Neuronal stem cell (in vitro differentiated cells): Measurements from ENCODE around the gene SURF2.

Source experiments
- DNase-seq: peaks from one replicate; pipeline ENCODE4 v3.0.0-alpha.2; 2013; ENCODE audit warnings: low spot score
- H2AFZ ChIP-seq: one replicate; pipeline ENCODE4 v1.6.1; 2013; ENCODE audit warnings: mild to moderate bottlenecking, low read length, inconsistent platforms
- H2AK5ac ChIP-seq: 2 replicates; pipeline ENCODE4 v1.6.1; 2013; ENCODE audit warnings: low read depth, mild to moderate bottlenecking, inconsistent platforms, low read length, moderate library complexity, mixed read lengths
- H2BK120ac ChIP-seq: 2 replicates; pipeline ENCODE4 v1.6.1; 2013; ENCODE audit warnings: low read depth, mild to moderate bottlenecking, inconsistent platforms, low read length, moderate library complexity, mixed read lengths
- H2BK12ac ChIP-seq: one replicate; pipeline ENCODE4 v1.6.1; 2013; ENCODE audit warnings: low read length, inconsistent platforms
- H2BK15ac ChIP-seq: 2 replicates; pipeline ENCODE4 v1.6.1; 2013; ENCODE audit warnings: mild to moderate bottlenecking, low read length, inconsistent platforms, mixed read lengths
- H2BK5ac ChIP-seq: one replicate; pipeline ENCODE4 v1.6.1; 2013; ENCODE audit warnings: inconsistent platforms, mild to moderate bottlenecking, low read length, moderate library complexity
- H3K14ac ChIP-seq: one replicate; pipeline ENCODE4 v1.6.1; 2013; ENCODE audit warnings: low read length, inconsistent platforms
- H3K18ac ChIP-seq: 2 replicates; pipeline ENCODE4 v1.6.1; 2013; ENCODE audit warnings: low read length, inconsistent platforms
- H3K23ac ChIP-seq: 2 replicates; pipeline ENCODE4 v1.6.1; 2013; ENCODE audit warnings: low read depth, mild to moderate bottlenecking, mixed read lengths, low read length, inconsistent platforms; ENCODE audit not compliant: poor library complexity
- H3K27ac ChIP-seq: replicated peaks from 3 replicates; pipeline ENCODE4 v1.5.1; 2013; ENCODE audit warnings: low read length, inconsistent platforms
- H3K27me3 ChIP-seq, 3 experiments: 2 replicates each; pipeline ENCODE4 v1.6.1; 2013; ENCODE audit warnings: low read length in 3 of 3, mild to moderate bottlenecking in 2 of 3, inconsistent platforms in 1 of 3, low read depth in 1 of 3, mixed read lengths in 1 of 3, moderate library complexity in 1 of 3; ENCODE audit not compliant: control insufficient read depth in 3 of 3, insufficient read depth in 3 of 3
- H3K36me3 ChIP-seq, 2 donors: replicated peaks in 1 of 2; 2 replicates each; pipeline ENCODE4 v1.6.1; 2013; ENCODE audit warnings: low read length in 2 of 2; ENCODE audit not compliant: control insufficient read depth in 2 of 2, insufficient read depth in 2 of 2
- H3K4ac ChIP-seq: 2 replicates; pipeline ENCODE4 v1.6.1; 2013; ENCODE audit warnings: inconsistent platforms, mild to moderate bottlenecking, low read length, moderate library complexity
- H3K4me1 ChIP-seq, 2 donors: 1 replicate in 1 of 2; 2 replicates in 1 of 2; pipeline ENCODE4 v1.6.1; 2013; ENCODE audit warnings: low read length in 2 of 2, low read depth in 1 of 2; ENCODE audit not compliant: control insufficient read depth in 2 of 2, insufficient read depth in 1 of 2
- H3K4me2 ChIP-seq: one replicate; pipeline ENCODE4 v1.6.1; 2013; ENCODE audit warnings: mild to moderate bottlenecking, low read length, inconsistent platforms; ENCODE audit not compliant: insufficient read depth, poor library complexity, severe bottlenecking
- H3K4me3 ChIP-seq, 2 donors: 2 replicates each; pipeline ENCODE4 v1.5.1; 2013; ENCODE audit warnings: low read length in 2 of 2, mild to moderate bottlenecking in 2 of 2, inconsistent platforms in 1 of 2, moderate library complexity in 1 of 2
- H3K79me1 ChIP-seq: one replicate; pipeline ENCODE4 v1.6.1; 2013; ENCODE audit warnings: low read depth, mild to moderate bottlenecking, inconsistent platforms, low read length, moderate library complexity
- H3K9ac ChIP-seq: one replicate; pipeline ENCODE4 v1.6.1; 2013; ENCODE audit warnings: mild to moderate bottlenecking, low read depth, low read length, inconsistent platforms; ENCODE audit not compliant: poor library complexity
- H3K9me3 ChIP-seq, 2 donors: replicated peaks in 1 of 2; 2 replicates each; pipeline versions ENCODE3 to v1.6.1; 2013; ENCODE audit warnings: low read length in 2 of 2, mild to moderate bottlenecking in 2 of 2, inconsistent platforms in 1 of 2, low read depth in 1 of 2, mixed read lengths in 1 of 2, moderate library complexity in 1 of 2; ENCODE audit not compliant: control insufficient read depth in 2 of 2, insufficient read depth in 1 of 2
- H4K8ac ChIP-seq: one replicate; pipeline ENCODE4 v1.6.1; 2013; ENCODE audit warnings: low read depth, mild to moderate bottlenecking, inconsistent platforms, low read length, moderate library complexity
- H4K91ac ChIP-seq: one replicate; pipeline ENCODE4 v1.6.1; 2013; ENCODE audit warnings: low read length, low read depth, mild to moderate bottlenecking, inconsistent platforms; ENCODE audit not compliant: poor library complexity
- WGBS, 2 donors: extraction: QIAGEN DNeasy Blood & Tissue Kit; methylation state at CpG; one replicate each; pipeline ENCODE4 v1.1.7; 2013; ENCODE audit warnings: missing lambda C conversion rate in 2 of 2, mixed read lengths in 1 of 2; ENCODE audit not compliant: insufficient read length in 2 of 2, insufficient replicate concordance in 1 of 2; ENCODE audit errors: extremely low coverage in 2 of 2; 5-methylcytosine and 5-hydroxymethylcytosine counted together

Gene SURF2

GRCh38 chr9:133344979-133345378 is 11.4 kb upstream of the SURF2 start:
- H3K36me3 ChIP-seq = peaks cover 70 to 81% of the 10 kb centered on the region in 2 donors
- H2AFZ ChIP-seq = no peak overlapping the region
- no peak overlapping the region for H2AK5ac ChIP-seq
- H3K9me3 ChIP-seq = no peaks in the 10 kb centered on the region
- H3K14ac ChIP-seq = no peak overlapping the region
- no peak overlapping the region for H3K4ac ChIP-seq
- H3K27ac ChIP-seq = no peak overlapping the region
- no peak overlapping the region for H4K8ac ChIP-seq
- no peak overlapping the region for H4K91ac ChIP-seq
- no peak overlapping the region for H3K23ac ChIP-seq
- H3K27me3 ChIP-seq = no peaks in the 10 kb centered on the region
- no peak overlapping the region for H2BK15ac ChIP-seq
- WGBS, 2 donors = no CpG with 5 or more reads among the region's 12 CpGs
- no peak overlapping the region for H3K4me3 ChIP-seq
- peaks cover 7 to 15% of the 10 kb centered on the region in 2 donors for H3K4me1 ChIP-seq
- H3K9ac ChIP-seq = no peak overlapping the region
- H2BK5ac ChIP-seq = no peak overlapping the region
- DNase-seq = no peak
- H3K18ac ChIP-seq = no peak overlapping the region
- no peak overlapping the region for H2BK12ac ChIP-seq
- no peak overlapping the region for H2BK120ac ChIP-seq
- H3K79me1 ChIP-seq = peaks cover 25% of the 10 kb centered on the region
- H3K4me2 ChIP-seq = no peak overlapping the region

GRCh38 chr9:133345596-133345995 is 10.8 kb upstream of the SURF2 start:
- Histone ChIP-seq H3K4me3 (peak overlapping the region in 1 of 2 donors; percentile 59), H4K8ac (no peak overlapping the region), H3K27me3 (no peaks in the 10 kb centered on the region), H3K4me2 (no peak overlapping the region), H3K4me1 (peaks cover 7 to 15% of the 10 kb centered on the region in 2 donors), H3K36me3 (peaks cover 70 to 81% of the 10 kb centered on the region in 2 donors), H3K4ac (no peak overlapping the region), H2BK12ac (no peak overlapping the region), H2BK120ac (no peak overlapping the region), H3K14ac (no peak overlapping the region), H3K9me3 (no peaks in the 10 kb centered on the region), H2AFZ (no peak overlapping the region), H3K9ac (no peak overlapping the region), H3K27ac (no peak overlapping the region), H2BK15ac (no peak overlapping the region), H4K91ac (no peak overlapping the region), H3K79me1 (peaks cover 25% of the 10 kb centered on the region), H2BK5ac (no peak overlapping the region), H3K23ac (no peak overlapping the region), H3K18ac (no peak overlapping the region), H2AK5ac (no peak overlapping the region)
- DNase-seq = no peak
- no CpG with 5 or more reads among the region's 6 CpGs for WGBS, 2 donors

- H3K36me3 ChIP-seq = peaks cover 71 to 81% of the 10 kb centered on the region in 2 donors
- H2BK15ac ChIP-seq = no peak overlapping the region
- H3K9ac ChIP-seq = peak overlapping the region; percentile 92
- H2BK5ac ChIP-seq = peak overlapping the region; percentile 2
- peaks cover 25% of the 10 kb centered on the region for H3K79me1 ChIP-seq
- no peaks in the 10 kb centered on the region for H3K9me3 ChIP-seq
- no peak overlapping the region for H2AFZ ChIP-seq
- no CpG with 5 or more reads among the region's 15 CpGs for WGBS, 2 donors
- H3K27me3 ChIP-seq = no peaks in the 10 kb centered on the region
- peaks cover 7 to 15% of the 10 kb centered on the region in 2 donors for H3K4me1 ChIP-seq
- H3K4me2 ChIP-seq = peak overlapping the region; percentile 86
- peak overlapping the region; percentile 89 to 100 for H3K4me3 ChIP-seq
- no peak overlapping the region for H3K4ac ChIP-seq
- peak overlapping the region; percentile 18 for H3K18ac ChIP-seq
- H2AK5ac ChIP-seq = no peak overlapping the region
- DNase-seq = no peak
- no peak overlapping the region for H3K14ac ChIP-seq
- no peak overlapping the region for H4K8ac ChIP-seq
- H3K27ac ChIP-seq = no peak overlapping the region
- no peak overlapping the region for H2BK120ac ChIP-seq
- H2BK12ac ChIP-seq = no peak overlapping the region
- peak overlapping the region; percentile 8 for H3K23ac ChIP-seq
- no peak overlapping the region for H4K91ac ChIP-seq
Observed at GRCh38 chr9:133346021-133346785, 10.1 kb upstream of the SURF2 start.

- Histone ChIP-seq H3K9ac (peak overlapping the region; percentile 91), H3K14ac (peak overlapping the region; percentile 94), H2BK12ac (no peak overlapping the region), H3K4ac (no peak overlapping the region), H3K79me1 (peaks cover 25% of the 10 kb centered on the region), H3K18ac (peak overlapping the region; percentile 94), H2AFZ (peak overlapping the region; percentile 89), H3K4me2 (peak overlapping the region; percentile 86), H3K4me3 (peak overlapping the region; percentile 89 to 100), H4K8ac (no peak overlapping the region), H3K9me3 (peaks cover 0 to 5% of the 10 kb centered on the region in 2 donors), H2BK5ac (peak overlapping the region; percentile 80), H3K4me1 (peaks cover 7 to 15% of the 10 kb centered on the region in 2 donors), H2BK120ac (no peak overlapping the region), H3K23ac (no peak overlapping the region), H2BK15ac (no peak overlapping the region), H3K27ac (peak overlapping the region; percentile 70), H4K91ac (no peak overlapping the region), H3K36me3 (peaks cover 72 to 81% of the 10 kb centered on the region in 2 donors), H3K27me3 (no peaks in the 10 kb centered on the region), H2AK5ac (no peak overlapping the region)
- DNase-seq = peak; percentile 42
- WGBS, 2 donors = no CpG with 5 or more reads among the region's 41 CpGs
Observed at GRCh38 chr9:133347515-133347984, 8.8 kb upstream of the SURF2 start.
